Glutamatergic neuron (in vitro differentiated cells): Measurements from ENCODE around the gene ANXA4. TPM values are rescaled to one million over a fixed set of nuclear protein-coding genes. Genes with fewer than 3 reads are reported as not detected.

Experiments used
- DNase-seq: peaks from one replicate; pipeline ENCODE4 v3.0.0; 2022
- H3K27ac Mint-ChIP-seq: one replicate; pipeline ENCODE4 v1.8.0; 2020; ENCODE audit warnings: mild to moderate bottlenecking, mixed read lengths, inconsistent platforms; ENCODE audit not compliant: unreplicated experiment
- H3K27me3 Mint-ChIP-seq: one replicate; pipeline ENCODE4 v1.8.0; 2020; ENCODE audit warnings: mild to moderate bottlenecking, moderate library complexity, mixed read lengths, inconsistent platforms; ENCODE audit not compliant: unreplicated experiment
- H3K36me3 Mint-ChIP-seq: one replicate; pipeline ENCODE4 v1.8.0; 2020; ENCODE audit warnings: mild to moderate bottlenecking, mixed read lengths, inconsistent platforms; ENCODE audit not compliant: unreplicated experiment
- H3K4me1 Mint-ChIP-seq: one replicate; pipeline ENCODE4 v1.8.0; 2020; ENCODE audit warnings: mild to moderate bottlenecking, low read depth, mixed read lengths, inconsistent platforms; ENCODE audit not compliant: unreplicated experiment
- H3K4me3 Mint-ChIP-seq: one replicate; pipeline ENCODE4 v1.8.0; 2020; ENCODE audit warnings: mild to moderate bottlenecking, mixed read lengths, inconsistent platforms; ENCODE audit not compliant: unreplicated experiment
- H3K9me3 Mint-ChIP-seq: one replicate; pipeline ENCODE4 v1.8.0; 2020; ENCODE audit warnings: mild to moderate bottlenecking, moderate library complexity, mixed read lengths, inconsistent platforms; ENCODE audit not compliant: unreplicated experiment
- long read RNA-seq: library from polyadenylated mRNA; unstranded; transcript quantifications from one replicate; pipeline ENCODE4 v2.0.0, GENCODE V29; 2020; ENCODE audit not compliant: unreplicated experiment
- total RNA-seq: library from RNA; stranded (reverse); fragmentation: NEBNext Ultra II Directional; extraction: Animal tissue kit (Norgen Biotek cat#: 25700); gene quantifications from one replicate; pipeline ENCODE4 v1.2.1, GENCODE V29; 2021; ENCODE audit not compliant: unreplicated experiment
- TF ChIP-seq, protein P1 (sequence below): fragments of 200-600 bp; sonication (generic); IDR thresholded peaks from one replicate; pipeline ENCODE4 v1.5.0; 2021; ENCODE audit not compliant: partially characterized antibody, unreplicated experiment

Gene ANXA4
- total RNA-seq = 3.1 TPM
- long read RNA-seq, partial matches to known transcripts = 0 of 1 reads
- long read RNA-seq, other reads (novel, unspliced or antisense) = 1 of 1 reads

DNA sequence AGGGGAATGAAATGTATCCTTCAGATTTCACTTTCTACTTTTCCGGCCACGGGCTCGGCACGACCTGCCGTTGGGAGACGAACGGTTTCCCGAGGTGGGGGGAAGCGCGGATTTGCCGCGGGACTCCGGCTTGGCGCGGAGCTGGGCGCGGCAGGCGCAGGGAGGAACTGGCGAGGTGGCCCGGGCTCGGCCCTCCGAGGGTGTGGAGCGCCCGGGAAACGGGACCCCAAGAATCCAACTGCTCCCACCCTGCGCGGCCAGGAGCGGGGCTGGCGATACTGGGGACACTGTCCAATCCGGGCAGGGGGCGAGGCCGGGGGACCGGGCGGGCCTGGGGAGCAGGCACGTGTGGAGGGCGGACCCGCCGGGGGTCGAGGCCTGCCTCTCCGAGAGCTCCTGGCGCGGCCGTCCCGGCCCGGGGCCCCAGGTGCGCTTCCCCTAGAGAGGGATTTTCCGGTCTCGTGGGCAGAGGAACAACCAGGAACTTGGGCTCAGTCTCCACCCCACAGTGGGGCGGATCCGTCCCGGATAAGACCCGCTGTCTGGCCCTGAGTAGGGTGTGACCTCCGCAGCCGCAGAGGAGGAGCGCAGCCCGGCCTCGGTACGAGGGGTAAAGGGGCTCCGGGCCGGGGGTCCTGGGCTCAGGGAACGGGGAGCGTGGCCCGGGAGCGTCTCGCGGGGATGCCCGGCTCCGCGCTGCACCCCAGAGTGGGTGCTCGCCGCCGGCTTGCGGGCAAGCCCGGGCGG, at the start of gene ANXA4:
ANXA4 (plus strand) TSS at position 560 of the 747 bp plus-strand sequence. CDS start 39,432 bp downstream, outside the sequence.
- Mint-ChIP-seq H3K27ac (no peak within 1 kb of the TSS), H3K4me1 (no peaks in the 10 kb centered on the region), H3K27me3 (peaks cover 12% of the 10 kb centered on the region), H3K9me3 (peaks cover 3% of the 10 kb centered on the region), H3K36me3 (no peaks in the 10 kb centered on the region), H3K4me3 (peak within 1 kb of the TSS; percentile 90)
- DNase-seq = peak; percentile 36
- TF ChIP-seq, protein P1, sequence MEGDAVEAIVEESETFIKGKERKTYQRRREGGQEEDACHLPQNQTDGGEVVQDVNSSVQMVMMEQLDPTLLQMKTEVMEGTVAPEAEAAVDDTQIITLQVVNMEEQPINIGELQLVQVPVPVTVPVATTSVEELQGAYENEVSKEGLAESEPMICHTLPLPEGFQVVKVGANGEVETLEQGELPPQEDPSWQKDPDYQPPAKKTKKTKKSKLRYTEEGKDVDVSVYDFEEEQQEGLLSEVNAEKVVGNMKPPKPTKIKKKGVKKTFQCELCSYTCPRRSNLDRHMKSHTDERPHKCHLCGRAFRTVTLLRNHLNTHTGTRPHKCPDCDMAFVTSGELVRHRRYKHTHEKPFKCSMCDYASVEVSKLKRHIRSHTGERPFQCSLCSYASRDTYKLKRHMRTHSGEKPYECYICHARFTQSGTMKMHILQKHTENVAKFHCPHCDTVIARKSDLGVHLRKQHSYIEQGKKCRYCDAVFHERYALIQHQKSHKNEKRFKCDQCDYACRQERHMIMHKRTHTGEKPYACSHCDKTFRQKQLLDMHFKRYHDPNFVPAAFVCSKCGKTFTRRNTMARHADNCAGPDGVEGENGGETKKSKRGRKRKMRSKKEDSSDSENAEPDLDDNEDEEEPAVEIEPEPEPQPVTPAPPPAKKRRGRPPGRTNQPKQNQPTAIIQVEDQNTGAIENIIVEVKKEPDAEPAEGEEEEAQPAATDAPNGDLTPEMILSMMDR = no peak

DNA sequence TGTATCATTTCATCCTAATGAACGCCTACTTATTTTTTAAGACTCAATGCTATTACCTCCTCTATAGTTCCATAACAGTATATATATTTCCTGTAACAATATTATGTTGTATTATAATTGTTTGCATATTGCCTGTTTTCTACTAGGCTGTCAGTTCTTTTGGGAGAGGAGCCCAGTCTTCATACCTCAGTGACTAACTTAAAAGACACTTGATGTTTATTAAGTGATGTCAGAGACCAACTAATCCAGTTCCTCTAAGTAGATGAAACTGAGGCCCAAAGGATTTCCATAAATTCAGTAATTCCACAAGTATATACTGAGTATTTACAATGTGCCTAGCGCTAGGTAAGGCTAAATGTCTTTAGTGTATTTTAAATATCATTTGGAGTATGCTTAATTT, 49.5 kb upstream of the ANXA4 start:
- Mint-ChIP-seq H3K4me1 (no peaks in the 10 kb centered on the region), H3K4me3 (no peak overlapping the region), H3K27ac (no peak overlapping the region), H3K9me3 (no peaks in the 10 kb centered on the region), H3K36me3 (no peaks in the 10 kb centered on the region), H3K27me3 (peaks cover 4% of the 10 kb centered on the region)
- DNase-seq = no peak
- TF ChIP-seq, protein P1 = no peak

DNA sequence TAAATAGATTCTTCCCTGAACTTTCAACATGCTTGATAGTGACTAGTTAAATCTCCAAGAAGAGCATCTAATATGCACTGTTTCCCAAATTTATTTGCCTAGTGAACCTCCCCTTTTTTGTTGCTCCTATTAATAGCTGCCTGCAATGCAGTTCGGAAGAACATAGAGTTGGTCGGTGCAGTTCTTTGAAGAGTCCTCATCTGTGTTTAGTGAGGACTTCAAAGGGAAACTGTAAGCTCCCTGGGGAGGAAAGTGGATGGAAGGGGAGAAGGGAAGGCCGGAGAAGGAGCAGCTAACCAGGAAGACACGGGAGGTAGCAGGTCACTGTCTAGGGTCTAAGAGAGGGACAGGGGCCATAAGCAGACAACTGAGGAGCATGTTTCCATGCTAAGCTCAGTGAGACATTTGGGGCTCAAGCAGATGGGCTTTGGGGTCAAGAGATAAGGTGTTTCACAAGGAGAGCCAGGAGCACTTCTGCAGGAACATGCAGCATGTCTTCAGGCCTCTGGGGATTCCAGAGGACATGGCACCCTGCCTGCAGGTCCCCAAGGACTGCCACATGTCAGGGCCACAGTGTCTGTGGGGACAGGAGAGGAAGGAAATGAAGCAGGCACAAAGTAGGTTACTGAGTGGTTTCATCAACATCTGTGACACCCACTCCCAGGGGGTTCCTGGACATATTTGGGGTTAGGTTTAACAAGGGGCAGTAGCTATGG, 48.7 kb upstream of the ANXA4 start:
- H3K9me3 Mint-ChIP-seq = no peaks in the 10 kb centered on the region
- H3K4me1 Mint-ChIP-seq = no peaks in the 10 kb centered on the region
- no peak for DNase-seq
- H3K36me3 Mint-ChIP-seq = no peaks in the 10 kb centered on the region
- peaks cover 4% of the 10 kb centered on the region for H3K27me3 Mint-ChIP-seq
- H3K27ac Mint-ChIP-seq = no peak overlapping the region
- H3K4me3 Mint-ChIP-seq = no peak overlapping the region
- TF ChIP-seq, protein P1 = no peak

DNA sequence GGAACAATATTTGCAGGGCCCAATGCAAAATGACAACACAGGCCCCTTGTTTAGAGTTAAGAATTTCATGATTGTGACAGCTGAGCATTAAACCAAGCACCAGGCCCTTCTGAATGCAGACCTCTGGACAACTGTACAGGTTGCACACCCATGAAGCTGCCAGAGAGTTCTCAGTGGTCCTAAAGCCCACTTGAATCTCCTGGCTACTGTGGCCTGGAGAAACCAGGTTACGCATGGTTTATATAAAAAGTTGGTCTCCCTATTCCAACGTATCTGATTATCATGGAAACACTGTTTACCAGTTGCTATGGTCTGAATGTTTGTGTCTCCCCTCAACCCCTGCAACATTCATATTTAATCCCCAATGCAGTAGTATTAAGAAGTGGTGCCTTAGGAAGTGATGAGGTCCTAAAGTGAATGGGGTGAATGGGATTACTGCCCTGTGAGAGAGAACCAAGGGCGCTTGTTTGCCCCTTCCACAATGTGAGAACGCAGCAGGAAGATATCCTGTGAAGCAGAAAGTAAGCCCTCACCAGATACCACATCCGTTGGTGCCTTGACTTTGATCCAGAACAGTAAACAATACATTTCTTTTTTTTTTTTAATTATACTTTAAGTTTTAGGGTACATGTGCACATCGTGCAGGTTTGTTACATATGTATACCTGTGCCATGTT, 48.0 kb upstream of the ANXA4 start:
- Mint-ChIP-seq H3K4me1 (no peaks in the 10 kb centered on the region), H3K4me3 (no peak overlapping the region), H3K27me3 (peaks cover 4% of the 10 kb centered on the region), H3K9me3 (no peaks in the 10 kb centered on the region), H3K36me3 (no peaks in the 10 kb centered on the region), H3K27ac (no peak overlapping the region)
- TF ChIP-seq, protein P1 = no peak
- DNase-seq = no peak
